Stimulated activated CD4-positive, alpha-beta T cell treated with anti-CD3 and anti-CD28 coated beads, Interleukin-12 subunit alpha, Interleukin-12 subunit beta, amount 100 ng/mL, for 4 hours (primary cell): ENCODE measurements around the gene PRAC2.

Source experiments
- DNase-seq: peaks from one replicate; pipeline ENCODE4 v3.0.0-alpha.2; 2020

The PRAC2 gene

GRCh38 chr17:48755356-48755755 is 32.4 kb downstream of the PRAC2 start:
- DNase-seq = no peak

- no peak for DNase-seq
These were observed 33.9 kb downstream of the PRAC2 start for GRCh38 chr17:48756830-48757251.

- DNase-seq = no peak
These were observed 34.6 kb downstream of the PRAC2 start for GRCh38 chr17:48757524-48757961.

- DNase-seq = no peak
These were observed 36.3 kb downstream of the PRAC2 start for GRCh38 chr17:48759288-48759687.

GRCh38 chr17:48760411-48760810 is 37.4 kb downstream of the PRAC2 start:
- DNase-seq = no peak

GRCh38 chr17:48761114-48761513 is 38.1 kb downstream of the PRAC2 start:
- no peak for DNase-seq

- DNase-seq = no peak
These were observed 44.3 kb downstream of the PRAC2 start for GRCh38 chr17:48767263-48767774.

- DNase-seq = no peak
These were observed 46.2 kb downstream of the PRAC2 start for GRCh38 chr17:48769009-48769675.

- no peak for DNase-seq
These were observed 48.0 kb downstream of the PRAC2 start for GRCh38 chr17:48770954-48771353.

GRCh38 chr17:48773245-48773644 is 50.3 kb downstream of the PRAC2 start:
- DNase-seq = no peak
